GM10266 (cell line): ENCODE measurements around the gene LAMA2.

Experiments used
- DNase-seq: peaks from one replicate; pipeline ENCODE4 v3.0.0; 2012; ENCODE audit errors: extremely low spot score
- TF ChIP-seq, protein P1 (sequence below): IDR thresholded peaks from 2 replicates; pipeline ENCODE4 v1.5.1; 2012; ENCODE audit warnings: mild to moderate bottlenecking, low read depth; ENCODE audit not compliant: control insufficient read depth, insufficient read depth; ENCODE audit errors: missing control alignments

The LAMA2 gene

DNA sequence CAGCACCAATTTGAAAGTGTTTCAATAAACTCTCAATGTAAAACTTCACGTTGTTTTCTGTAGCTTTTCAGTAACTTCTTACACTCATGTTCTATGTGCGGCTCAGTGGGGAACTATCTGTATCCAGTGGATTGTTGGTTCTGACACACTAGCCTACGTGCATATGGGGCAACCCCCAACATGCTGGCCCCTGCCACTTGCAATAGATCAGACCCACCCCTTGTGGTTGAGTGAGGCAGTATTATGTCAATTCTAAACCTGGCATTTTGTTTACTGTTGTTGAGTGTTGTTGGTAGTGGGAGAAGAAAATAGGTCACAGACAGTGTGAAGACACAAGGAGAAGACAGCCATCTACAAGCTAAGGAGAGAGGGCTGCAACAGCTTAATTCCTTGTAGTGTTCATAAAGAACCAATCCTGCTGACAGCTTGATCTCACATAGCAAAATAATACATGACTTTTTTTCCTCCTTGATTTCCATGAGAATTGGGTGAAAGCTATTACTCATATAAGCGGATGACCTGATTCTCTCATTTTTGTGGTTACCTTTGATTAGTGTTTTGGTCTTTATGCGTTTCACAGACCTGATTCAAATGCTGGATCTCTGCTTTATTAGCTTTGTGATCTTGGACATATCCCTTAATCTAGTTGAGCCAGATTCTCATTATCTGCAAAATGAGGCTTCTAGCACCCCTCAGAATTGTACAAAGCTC is 320.4 kb downstream of the LAMA2 start:
- DNase-seq = no peak
- TF ChIP-seq, protein P1, sequence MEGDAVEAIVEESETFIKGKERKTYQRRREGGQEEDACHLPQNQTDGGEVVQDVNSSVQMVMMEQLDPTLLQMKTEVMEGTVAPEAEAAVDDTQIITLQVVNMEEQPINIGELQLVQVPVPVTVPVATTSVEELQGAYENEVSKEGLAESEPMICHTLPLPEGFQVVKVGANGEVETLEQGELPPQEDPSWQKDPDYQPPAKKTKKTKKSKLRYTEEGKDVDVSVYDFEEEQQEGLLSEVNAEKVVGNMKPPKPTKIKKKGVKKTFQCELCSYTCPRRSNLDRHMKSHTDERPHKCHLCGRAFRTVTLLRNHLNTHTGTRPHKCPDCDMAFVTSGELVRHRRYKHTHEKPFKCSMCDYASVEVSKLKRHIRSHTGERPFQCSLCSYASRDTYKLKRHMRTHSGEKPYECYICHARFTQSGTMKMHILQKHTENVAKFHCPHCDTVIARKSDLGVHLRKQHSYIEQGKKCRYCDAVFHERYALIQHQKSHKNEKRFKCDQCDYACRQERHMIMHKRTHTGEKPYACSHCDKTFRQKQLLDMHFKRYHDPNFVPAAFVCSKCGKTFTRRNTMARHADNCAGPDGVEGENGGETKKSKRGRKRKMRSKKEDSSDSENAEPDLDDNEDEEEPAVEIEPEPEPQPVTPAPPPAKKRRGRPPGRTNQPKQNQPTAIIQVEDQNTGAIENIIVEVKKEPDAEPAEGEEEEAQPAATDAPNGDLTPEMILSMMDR = no peak

DNA sequence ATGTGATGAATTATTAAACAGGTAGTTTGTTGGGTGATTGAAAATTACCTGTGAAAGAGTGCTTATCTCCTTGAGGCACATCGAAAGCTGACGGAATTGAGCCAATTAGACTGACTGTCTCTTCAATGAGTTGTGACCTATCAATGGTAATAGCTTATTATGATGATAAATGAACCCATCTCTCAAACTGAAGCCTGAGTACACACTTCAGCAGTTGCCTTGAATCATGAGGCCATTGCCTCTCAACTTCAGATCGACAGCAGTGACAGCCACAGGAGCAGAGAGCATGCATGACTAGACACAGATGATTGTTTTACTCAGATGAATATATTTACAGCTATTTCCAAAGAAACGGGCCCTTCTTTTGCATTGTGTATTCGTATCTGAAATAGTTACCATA is 323.9 kb downstream of the LAMA2 start:
- TF ChIP-seq, protein P1 = no peak
- DNase-seq = no peak

DNA sequence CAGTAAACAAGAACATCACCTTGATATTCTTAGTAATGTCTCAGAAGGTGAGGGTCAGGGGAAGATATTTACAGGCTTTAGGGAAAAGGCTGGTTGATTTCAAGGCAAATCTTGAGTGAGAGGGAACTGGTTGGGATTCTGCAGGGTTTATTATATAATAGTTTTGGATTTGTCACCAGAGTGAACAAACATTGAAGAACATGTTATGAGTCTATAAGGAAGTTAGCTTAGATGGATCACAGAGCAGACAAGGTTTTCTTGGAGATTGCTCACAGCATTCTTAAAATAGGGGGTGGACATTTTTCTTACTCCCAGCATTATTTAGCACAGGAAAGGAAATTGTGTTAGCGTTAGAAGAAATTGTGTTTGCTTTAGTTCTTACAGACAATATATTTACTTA is 324.9 kb downstream of the LAMA2 start:
- DNase-seq = no peak
- TF ChIP-seq, protein P1 = no peak

DNA sequence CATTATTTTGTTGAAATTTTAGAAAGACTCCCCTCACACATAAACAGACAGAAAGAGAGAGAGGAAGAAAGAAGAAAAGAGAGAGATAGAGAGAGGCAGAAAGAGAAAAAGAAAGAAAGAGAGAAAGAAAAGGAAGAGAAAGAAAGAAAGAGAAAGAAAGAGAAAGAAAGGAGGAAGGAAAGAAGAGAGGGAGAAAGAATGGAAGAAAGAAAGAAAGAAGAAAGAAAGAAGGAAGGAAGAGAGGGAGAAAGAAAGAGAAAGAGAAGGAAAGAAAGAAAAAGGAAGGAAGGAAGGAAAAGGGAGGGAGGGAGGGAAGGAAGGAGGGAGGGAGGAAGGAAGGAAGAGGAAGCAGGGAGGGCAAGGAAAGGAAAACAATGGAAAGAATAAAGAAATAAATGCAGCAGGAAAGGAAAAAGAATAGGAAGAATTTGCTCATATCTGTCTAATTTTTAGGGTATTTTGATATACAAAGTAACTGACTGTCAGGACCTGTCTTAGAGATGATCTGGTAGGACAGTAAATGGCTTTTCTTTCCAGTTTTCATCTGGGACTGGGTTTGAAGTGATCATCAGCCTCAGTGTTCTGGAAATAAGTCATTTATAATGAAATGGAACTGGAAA is 325.6 kb downstream of the LAMA2 start:
- TF ChIP-seq, protein P1 = no peak
- no peak for DNase-seq

DNA sequence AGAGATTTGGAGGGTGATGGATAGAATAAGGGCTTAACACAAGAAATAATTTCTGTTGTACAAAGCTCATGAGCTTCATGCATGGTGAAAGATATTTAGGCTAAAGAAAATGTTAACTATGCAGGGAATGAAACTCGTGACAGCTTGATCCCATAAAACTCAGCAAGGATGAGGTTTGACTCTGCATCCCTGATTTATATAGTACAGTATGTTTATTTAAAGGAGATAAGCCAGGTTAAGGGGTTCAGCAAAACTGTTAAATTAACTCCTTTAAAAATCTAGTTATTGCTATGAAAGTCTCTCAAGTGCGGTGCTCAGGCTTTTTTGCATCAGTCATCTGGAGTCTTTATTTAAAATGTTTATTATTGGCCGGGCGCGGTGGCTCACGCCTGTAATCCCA is 326.4 kb downstream of the LAMA2 start:
- DNase-seq = no peak
- TF ChIP-seq, protein P1 = no peak

DNA sequence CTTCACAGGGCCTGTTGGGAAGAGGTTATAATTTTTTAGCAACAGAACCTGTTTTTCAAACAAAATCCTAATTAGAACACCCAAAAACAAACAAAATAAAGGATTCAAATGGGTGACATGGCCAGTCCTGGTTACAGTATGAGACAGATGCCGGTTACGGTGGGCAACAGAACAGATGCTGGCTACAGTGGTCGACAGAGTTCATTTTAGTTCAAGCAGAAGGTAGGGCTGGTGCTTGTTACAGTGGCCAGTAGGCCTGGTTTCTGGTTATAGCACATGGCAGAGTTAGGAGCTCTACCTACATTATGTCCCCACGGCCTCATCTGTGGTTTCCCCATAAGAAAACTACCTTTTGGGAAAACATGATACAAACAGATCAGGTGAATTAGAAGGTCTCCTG is 327.7 kb downstream of the LAMA2 start:
- DNase-seq = no peak

DNA sequence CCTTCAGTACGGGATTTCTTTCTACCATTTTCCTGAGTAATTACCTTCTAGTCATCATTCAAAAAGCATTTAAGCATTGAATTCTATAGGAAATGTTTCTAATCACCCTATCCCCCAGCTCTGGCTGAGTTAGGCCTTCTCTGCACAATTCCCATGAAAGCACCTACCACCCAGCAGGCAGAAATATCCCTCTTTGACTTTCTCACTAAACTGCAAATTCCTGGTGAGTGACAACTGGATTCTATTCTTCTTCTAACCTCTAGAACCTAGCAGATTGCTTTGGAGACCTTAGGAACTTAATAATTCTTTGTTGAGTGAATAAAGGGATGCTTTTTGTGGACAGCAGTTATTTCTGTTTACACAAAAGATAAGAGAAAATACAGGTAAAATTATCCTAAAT is 328.7 kb downstream of the LAMA2 start:
- TF ChIP-seq, protein P1 = no peak
- no peak for DNase-seq

More for the DNA sequence above, 327.7 kb downstream of the LAMA2 start:
- TF ChIP-seq, protein P1 = no peak
